HUDEP-2 (cell line): ENCODE results near the gene SPG21.

Experiments used
- DNase-seq, 76 experiments: peaks; one replicate each; lab custom pipeline; 2025; ENCODE audit not compliant: unreplicated experiment in 76 of 76; lab: John Stamatoyannopoulos, UW

Gene SPG21

DNA sequence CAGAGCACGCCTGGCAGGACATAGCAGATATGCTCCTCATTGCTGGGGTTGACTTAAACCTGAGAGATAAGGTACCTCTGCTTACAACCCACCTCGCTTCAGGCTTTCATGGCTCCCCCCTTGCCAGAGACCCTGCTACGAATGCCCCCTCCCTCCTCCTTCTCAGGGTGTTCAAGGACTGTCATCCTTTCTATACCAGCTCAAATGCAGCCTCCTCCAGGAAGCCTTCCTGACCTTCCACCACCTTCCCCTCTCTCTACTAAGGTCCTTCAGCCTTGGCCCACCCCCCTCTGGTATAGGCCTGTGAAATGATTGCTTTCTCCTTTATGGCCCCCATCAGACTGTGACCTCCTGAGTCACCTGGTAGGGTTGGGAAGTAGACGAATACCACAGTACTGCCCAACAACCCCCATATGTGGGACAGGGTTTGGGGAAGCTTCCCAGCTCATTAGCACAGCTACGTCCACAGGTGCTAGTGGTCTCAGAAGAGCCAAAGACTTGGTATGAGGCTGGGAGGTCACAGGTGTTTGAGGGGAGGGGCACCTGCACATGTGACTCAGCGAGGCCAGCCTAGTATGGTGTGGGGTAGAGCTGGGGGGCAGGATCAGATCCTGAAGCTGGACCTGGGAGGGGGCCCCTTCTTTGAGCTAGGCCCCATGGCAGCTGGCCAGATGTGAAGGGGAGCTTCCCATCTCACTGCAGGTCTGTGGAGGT lies 46.0 kb downstream of the SPG21 start:
- DNase-seq: no peak

DNA sequence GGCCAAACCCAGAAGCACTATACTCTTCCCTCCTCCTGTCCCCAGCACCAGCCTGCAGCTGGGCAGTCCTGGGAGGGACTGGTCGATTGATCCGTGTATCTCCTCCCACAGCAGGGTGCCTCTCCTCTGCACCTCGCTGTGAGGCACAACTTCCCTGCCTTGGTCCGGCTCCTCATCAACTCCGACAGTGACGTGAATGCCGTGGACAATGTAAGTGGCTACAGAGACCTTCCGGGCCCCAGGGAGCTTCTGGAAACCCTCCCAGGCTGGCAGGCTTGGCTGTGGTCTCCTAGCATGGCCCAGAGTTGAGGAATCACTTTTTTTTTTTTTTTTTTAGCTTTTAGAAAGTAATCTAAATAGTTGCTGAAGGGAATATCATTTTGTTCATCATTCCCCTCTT lies 47.4 kb downstream of the SPG21 start:
- DNase-seq: no peak

DNA sequence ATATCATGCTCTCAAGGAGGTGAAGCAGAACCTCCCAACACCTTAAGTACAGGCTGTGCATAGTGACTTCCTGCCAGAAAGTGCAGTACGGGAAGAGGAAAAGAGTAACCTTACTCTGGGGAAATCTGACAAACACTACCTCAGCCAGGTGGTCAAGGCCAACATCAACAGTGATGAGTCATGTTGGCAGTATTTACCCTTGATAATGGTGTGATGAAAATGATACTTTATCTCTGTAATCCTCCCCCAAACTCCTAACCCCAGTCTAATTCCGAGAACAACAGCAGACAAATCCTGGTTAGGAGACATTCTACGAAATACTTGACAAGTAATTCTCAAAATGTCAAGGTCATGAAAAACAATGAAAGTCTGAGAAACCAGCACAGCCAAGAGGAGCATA lies 51.5 kb downstream of the SPG21 start:
- DNase-seq: no peak

DNA sequence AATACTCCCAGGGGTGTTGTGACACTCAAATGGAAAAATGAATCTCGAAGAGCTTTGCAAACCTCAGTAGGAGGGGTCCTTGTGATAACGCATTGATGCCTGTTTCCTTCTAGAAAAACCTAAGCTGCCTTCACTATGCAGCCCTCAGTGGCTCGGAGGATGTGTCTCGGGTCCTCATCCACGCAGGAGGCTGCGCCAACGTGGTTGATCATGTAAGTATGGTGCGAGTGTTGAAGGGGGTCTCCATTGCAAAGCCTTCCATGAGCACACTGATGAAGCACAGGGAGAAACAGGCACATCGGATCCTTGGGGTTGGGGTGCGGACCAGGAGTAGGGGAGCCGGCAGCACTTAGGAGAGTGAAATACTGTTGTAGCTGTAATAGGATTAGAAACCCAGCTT lies 55.7 kb downstream of the SPG21 start:
- DNase-seq: no peak

DNA sequence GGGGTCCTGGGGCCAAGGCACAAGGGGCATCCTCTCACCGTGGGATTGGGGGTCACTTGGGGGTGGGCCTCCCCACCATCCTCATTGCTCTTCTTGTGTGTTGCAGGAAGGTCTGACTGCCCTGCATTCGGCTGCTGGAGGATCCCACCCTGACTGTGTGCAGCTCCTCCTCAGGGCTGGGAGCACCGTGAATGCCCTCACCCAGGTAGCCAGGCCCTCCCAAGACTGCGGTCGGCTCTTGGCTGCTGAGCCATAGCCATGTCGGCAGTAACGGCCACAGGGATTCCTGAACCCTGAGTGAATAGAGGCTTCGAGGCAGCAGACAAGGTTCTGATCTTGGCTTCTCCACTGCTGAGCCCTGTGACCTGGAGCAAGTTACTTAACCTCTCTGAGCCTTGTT lies 58.3 kb downstream of the SPG21 start:
- no peak for DNase-seq

DNA sequence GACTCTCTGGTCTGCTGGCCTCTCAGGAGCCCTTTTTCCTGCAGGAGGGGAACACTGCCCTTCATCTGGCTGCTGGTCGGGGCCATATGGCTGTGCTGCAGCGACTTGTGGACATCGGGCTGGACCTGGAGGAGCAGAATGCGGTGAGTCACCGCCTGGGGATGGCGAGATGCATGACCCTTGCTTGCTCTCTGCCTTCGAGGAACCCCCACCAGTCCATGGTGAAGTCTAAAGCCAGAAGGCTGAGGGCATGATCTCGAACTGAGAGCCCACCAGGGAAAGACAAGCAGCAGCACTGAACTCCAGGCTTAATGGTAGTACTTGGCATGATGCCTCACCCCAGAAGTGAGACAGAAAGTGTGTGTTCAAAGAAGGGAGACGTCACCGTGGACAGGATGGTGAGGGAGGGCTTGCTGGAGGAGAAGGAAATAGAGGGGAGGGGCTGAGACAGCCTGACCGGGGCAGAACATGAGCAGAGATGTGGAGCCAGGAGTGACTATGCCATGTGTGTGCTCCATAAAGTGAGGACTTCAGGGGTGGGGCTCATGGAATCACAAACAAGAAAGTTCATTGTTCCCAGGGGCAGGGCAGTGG lies 58.8 kb downstream of the SPG21 start:
- DNase-seq: no peak

DNA sequence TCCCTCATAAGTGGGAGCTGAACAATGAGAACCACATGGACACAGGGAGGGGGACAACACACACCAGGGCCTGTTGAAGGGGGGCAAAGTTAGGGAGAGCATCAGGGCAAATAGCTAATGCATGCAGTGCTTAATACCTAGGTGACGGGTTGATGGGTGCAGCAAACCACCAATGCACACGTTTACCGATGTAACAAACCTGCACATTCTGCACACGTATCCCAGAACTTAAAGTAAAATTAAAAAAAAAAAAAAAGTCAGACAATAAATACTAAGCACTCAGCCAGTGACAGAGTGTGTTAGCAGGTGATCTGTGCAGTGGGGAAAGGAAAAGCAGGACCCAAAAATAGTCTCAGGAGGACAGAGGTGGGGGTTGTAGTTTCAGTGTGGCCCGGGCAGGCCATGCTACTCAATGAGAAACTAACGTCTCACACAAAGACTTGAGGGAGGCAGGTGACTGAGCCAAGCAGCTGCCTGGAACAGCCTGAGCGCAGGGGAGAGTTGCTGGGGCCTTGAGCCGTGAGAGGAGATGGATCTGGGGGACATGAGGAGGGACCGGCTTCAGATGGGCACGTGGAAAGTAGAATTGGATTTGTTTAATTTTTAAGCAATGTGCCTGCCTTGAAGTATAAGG lies 59.6 kb downstream of the SPG21 start:
- no peak for DNase-seq

DNA sequence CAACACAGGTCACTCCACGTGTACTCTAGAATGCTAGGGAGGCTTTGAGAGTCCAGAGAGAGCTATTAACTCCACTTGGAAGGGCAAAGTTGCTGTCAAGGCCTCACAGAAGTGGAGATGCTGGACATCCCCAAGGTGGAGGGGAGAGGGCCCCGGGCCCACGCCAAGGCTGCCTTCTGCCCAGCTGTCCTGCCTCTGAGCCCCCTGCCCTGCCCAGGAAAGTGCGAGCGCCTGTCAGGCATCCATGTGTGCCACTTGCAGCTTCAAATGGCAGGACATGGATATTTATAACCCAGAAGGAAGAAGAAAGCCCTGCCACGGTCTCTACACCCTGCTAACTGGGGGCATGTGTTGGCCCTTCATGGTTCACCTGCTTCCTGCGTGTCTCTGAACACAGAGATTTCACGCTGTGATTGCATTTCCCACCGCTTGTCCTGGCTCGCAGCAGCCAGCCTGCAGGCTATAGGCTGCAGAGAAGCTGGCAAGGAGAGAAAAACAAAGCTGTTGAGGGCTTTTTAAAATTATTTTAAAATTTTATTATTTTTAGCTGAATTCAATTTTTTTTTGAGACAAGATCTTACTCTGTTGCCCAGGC lies 61.0 kb downstream of the SPG21 start:
- no peak for DNase-seq

DNA sequence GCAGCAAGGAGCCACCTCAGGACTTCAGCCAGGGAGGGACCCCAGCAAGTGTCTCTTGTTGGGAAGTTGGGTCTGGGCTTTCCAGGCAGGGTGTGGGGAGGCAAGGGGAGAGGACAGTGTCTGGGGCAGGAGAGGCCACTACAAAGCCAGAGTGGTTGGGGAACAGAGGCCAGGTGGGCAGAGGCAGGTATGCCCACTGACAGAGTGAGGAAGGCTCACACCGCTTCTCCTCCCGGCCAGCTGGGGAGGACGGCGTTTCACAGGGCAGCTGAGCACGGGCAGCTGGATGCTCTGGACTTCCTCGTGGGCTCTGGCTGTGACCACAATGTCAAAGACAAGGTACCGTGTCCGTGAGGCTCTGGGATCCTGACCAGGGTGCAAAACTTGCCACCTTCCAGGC lies 63.1 kb downstream of the SPG21 start:
- no peak for DNase-seq

DNA sequence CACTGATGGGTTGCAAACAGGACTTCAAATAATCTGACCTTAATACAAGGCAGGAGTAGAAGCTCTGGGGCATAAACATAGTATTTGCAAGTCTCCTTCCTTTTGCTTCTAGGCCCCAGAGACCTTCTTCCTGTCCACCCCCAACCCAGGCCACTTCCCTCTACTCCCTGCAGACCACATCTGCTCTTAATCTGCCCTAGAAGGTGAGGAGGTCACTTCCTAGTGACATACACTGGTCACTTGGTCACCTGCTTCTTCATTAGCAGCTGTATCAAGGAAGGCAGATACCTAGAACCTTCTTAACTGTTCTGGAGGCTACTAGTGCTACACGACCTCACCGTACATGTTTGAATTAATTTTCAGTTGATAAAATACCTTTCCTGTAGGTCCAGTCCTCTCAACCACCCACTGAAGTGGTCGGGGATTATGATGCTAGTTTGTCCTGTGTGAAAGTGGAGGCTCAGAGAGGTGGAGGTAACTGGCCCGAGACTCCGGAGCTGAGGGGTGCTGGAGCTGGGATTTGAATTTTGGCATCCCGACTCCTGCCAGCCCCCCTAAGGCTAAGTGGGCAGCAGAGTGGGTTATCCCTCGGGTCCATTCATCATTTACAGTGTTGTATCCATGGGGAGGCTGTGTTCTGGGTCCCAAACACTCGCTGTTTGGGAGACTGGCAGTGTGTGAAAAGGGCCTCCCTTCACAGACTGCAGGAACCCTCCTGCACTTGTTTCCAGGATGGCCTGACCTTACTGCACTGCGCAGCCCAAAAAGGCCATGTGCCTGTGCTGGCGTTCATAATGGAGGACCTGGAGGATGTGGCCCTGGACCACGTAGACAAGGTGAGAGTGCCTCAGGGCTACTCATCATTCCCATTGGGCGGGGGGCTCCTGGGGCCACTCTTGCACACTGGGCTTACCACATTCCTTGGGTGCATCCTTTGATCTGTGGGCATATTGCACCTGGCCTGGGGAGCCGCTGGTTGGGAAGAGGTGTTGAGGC lies 64.1 kb downstream of the SPG21 start:
- DNase-seq: no peak

DNA sequence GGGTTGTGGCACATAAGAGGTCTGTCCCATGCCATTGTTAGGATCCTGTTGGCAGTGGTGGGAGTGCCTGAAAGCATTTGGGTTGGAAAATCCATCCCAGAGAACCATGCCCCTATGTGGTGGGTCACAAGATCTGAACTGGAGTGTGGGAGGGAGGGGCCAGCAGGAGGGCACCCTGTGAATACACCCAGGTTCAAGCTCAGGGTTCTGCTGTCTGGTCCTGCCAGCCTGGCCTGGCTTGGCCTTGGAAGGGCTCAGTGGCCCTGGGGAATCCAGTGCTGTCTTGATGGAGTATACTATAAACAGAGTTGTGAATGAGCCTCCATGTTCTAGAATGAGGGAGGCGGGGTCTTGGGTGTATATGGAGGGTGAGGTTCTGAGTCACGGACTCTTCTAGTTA lies 66.2 kb downstream of the SPG21 start:
- no peak for DNase-seq

DNA sequence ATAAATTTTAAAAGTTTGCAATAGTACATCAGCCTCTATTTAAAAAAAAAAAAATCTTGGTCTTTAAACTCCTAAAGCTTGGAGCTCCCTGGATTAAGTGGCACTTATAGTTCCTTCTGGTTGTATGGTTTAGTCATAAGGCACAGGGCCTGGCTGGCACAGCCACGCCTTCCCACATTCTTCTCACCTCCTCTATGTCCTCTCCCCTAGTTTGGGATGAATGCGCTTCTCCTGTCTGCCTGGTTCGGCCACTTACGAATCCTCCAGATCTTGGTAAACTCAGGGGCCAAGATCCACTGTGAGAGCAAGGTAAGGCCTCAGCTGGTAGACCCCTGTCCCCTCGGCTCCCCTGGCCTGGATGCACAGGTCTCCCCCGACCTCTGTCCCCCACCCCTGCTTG lies 68.0 kb downstream of the SPG21 start:
- DNase-seq: no peak

DNA sequence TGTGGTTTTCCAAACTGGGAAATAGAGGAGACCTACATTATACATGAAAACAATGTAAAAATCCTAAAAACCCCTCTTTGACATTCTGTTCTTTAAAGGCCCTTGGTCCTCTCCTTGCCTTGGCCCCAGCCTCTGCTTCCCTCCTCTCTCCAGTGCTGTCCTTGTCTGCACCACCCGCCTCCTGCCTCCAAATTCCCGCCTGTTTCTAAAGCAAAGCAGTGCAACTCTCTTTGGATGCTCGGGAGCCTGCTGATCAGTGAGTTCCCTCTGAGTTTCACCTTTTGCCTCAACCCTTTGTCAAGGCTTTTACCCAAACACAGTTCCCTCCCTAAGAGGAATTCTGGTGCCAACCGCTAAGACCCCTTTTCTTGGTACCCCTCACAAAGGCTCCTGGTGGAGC lies 70.0 kb downstream of the SPG21 start:
- DNase-seq: no peak

DNA sequence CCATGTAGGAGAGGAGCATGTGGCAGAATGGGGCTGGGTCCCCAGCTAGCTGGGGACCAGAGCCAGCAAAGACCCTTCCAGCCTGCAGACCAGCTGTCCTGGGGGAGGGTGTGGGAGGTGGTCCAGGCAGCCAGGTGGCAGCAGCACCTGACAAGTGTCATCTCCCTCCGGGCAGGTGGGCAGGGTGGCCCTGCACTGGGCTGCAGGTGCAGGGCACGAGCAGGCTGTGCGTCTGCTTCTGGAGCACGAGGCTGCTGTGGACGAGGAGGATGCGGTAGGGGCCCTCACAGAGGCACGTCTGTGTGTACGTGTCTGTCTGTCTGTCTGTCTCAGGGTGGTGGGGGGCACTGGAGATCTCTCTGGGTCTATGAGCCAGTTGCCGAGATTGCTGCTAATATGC lies 72.5 kb downstream of the SPG21 start:
- no peak for DNase-seq

DNA sequence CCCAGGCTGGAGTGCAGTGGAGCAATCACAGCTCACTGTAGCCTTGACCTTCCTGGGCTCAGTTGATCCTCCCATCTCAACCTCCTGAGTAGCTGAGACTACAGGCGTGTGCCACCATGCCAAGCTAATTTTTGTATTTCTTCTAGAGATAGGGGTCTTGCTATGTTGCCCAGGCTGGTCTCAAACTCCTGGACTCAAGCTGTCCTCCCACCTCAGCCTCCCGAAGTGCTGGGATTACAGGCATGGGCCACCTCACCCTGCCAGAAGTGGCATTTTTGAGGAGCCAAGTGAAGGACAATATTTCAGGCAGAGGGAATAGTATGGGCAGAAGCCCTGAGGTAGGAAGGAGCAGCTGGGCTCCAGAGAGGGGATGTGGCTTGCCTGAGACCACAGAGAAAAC lies 73.3 kb downstream of the SPG21 start:
- DNase-seq: no peak

DNA sequence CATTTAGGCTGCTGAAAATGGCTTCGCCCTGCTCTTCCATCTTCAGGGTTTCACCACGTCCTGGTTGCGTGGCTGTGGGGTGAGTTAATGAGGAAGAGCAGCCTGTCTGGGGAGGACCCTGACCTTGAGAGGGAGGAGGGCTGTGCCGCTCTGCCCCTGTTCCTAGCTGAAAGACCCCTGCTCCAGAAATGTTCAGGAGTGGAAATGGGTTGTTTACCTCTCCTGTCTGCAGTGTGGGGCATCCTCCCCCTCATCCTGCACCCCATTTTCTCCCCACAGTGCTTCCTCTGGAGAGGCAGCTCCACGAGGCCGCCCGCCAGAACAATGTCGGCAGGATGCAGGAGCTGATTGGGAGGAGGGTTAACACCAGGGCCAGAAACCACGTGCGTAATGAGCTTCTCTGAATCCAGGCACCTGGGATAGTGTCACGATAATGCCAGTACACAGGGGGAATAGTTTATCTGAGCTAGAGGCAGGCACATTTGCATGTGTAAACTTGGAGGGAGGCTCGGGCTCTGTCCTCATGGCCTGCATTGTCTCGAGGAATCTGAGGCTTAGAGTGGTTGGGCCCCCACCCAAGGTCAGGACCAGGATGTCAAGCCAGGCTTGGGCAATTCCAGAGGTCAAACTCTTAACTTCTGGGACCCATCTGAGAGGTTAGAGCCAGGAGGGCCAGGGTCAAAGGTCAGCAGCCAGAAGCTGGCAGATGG lies 74.0 kb downstream of the SPG21 start:
- DNase-seq: no peak
